Measurements from ENCODE around the gene SRGAP2B. TPM values are rescaled to one million over a fixed set of nuclear protein-coding genes. Genes with fewer than 3 reads are reported as not detected.
"Not testable (repeated sequence)": the region's sequence is repeated elsewhere in the genome, so short reads cannot be mapped to it uniquely, and the experiment has no call there.

SRGAP2B gene
- 28.1 TPM for total RNA-seq

DNA sequence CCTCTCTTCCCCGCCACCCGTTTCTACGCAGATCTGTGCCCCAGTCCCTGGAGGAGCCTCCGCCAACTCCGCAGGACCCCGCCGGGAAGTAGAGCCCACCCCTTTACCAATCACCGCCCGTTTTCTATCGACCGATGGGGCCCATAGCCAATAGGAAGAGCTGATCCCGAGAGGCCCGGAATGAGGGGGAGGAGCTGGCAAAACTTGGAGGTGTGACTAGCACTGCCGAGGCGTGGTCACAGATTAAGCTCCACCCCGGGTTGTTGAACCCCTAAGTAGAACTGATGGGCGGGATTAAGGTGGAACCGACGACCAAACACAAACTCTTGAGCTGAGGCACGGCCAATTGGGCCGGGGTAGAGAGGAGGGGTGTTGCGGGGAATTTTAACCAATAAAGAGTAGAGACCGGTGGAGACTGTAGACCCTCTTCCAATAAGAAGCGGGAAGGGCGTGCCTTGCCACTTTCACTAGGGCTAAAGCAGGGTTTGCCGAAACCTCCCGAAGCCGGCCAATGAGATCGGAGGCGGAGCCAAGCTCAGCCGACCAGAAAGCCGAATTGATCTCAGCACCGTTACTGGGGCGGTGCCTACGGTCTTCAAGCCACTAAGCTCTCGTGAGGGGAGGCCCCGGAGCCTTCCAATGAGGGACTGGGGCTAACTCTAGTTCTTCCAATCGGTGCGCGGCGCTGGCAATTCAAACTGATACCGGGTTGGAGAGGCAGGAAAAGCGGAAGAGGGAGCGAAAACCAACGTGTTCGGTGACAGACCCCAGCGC, at the start of gene SRGAP2B, which contains the start of gene FAM72D:
SRGAP2B (minus strand) TSS at position 45 of the 774 bp plus-strand sequence. CDS start 2,427 bp downstream, outside the sequence.
FAM72D (plus strand) TSS at position 691 of the 774 bp plus-strand sequence. CDS start 874 bp downstream, outside the sequence.
- not testable (repeated sequence) for DNase-seq (ENCODE audit: low spot score)

DNA sequence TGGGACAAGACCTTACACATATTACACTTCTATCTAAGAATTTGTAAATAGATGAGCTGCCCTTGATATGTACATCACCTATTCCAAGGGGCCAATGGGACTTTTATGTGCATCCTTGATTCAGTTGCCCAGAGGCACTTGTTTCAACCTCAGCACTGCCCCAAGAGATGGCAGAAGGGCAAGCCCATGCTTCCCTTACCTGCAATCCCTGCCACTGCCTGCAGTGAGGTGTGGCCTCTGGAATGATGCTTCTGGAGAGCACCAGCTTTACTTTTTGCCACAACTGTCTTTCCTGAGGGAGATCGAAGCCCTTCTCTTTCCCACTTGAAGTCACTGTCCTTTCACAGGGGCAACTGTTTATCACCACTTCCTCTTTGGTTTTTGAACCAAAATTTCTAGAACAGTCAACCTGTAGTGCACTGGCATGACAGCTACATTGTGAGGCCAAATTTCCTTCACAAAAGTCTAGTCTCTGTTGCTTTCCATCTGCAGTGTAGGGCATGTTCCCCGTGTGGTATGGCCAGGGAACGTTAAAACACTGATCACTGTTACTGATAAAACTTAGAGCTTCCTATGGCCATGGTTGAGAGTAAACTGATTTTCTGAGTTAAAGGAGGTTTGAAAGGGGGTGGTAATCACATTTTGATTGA, 49.3 kb upstream of the SRGAP2B start:
- DNase-seq (ENCODE audit: low spot score), result not testable (repeated sequence)

DNA sequence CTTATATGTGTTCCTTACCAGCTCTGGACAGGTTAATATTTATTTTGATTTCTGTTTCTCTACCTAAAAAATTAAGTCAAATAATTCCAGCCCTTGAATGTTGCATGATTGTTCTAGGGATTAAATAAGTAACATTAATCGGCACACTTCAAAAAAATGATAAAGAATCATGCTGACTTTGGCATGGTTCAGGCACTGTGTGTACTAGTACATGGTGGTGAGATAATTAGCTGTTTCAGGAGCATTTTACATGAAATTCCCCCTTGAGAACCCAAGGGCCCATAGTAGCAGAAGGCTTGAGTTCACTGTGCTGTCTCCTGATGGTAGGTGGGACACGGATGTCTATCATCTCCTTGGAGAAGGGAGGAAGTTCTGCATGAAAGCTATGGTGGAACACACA, 45.4 kb upstream of the SRGAP2B start:
- not testable (repeated sequence) for DNase-seq (ENCODE audit: low spot score)

DNA sequence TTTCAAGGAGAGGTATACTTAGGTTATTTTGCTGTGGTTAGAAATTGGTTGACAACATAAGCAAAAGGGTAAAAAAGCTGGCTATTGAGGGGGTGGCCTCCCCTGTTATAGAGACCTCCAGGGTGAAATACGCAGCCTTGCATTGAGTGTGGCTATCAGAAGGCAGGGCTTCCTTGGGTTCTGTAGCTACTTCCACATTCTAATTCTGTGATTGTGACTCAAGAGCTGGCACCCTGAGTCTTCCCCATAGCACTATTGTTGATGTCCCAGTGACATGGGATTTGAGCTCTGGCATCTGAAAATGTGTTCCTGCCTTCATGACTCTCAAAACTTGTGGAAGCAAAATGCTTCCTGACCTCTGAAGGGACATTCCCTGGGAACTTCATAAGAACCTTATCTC, 39.3 kb upstream of the SRGAP2B start:
- not testable (repeated sequence) for DNase-seq (ENCODE audit: low spot score)

DNA sequence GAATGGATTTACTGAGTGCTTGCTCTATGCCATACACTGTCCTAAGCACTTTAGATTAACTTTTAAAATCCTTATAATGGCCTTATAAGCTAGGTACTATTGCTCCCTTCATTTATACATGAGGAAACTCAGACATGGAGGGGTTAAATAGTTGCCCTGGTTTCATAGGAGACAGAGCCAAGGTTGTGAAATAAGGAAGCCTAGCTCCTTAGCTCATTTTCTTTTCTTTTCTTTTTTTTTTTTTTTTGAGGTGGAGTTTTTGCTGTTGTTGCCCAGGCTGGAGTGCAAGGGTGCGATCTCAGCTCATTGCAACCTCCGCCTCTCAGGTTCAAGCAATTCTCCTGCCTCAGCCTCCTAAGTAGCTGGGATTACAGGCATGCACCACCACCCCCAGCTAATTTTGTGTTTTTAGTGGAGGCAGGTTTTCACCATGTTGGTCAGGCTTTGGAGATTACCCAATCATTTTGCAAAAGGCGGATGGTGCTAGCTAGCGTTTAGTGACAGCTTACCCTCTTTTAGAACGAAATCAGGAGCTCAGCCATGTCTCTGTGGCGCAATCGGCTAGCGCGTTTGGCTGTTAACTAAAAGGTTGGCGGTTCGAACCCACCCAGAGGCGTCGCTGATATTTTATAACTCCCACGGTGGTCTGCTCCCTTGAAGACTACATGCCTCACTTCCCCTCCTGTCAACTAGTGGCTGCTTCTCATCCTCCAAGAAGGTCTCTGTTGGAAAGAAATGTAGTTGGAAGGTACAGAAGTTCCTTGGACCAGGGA, 33.8 kb upstream of the SRGAP2B start:
- DNase-seq (ENCODE audit: low spot score), result not testable (repeated sequence)

DNA sequence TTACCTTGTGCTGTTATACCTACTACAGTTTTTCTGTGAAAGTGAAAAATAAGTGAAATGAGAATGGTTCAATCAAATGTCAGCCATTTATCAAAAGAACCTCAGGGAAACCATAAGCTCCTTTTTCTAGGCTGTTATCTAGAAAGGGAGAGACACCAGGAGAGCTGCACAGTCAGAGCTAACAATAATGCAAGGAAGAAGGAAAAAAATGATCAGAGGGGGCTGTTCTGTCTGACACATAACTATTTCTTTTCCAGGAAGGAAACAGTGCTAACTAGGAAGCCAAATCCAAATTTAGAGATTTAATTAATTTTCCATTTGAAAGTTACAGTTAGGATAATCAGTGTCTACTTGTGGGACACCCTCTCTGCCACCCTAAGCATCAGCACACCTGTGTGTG, 32.0 kb upstream of the SRGAP2B start:
- not testable (repeated sequence) for DNase-seq (ENCODE audit: low spot score)

DNA sequence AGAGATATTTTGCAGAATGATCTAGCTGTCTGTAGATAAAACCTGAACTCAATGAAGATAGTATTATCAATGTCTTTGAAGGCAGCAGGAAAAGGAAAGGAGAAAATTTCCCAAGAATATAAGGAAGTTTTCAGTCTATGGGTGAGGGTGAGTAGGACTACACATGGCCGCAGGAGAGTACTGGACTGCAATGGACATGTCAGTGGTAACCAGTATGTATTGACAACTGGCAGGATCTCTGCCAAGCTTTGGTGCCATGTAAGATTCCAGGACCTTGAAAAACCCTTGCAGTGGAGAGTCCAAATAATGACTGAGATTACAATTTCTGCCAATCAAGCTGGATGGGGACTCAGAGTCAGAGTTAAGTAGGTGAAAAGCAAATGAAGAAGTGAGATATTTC, 30.0 kb upstream of the SRGAP2B start:
- DNase-seq (ENCODE audit: low spot score), result not testable (repeated sequence)

DNA sequence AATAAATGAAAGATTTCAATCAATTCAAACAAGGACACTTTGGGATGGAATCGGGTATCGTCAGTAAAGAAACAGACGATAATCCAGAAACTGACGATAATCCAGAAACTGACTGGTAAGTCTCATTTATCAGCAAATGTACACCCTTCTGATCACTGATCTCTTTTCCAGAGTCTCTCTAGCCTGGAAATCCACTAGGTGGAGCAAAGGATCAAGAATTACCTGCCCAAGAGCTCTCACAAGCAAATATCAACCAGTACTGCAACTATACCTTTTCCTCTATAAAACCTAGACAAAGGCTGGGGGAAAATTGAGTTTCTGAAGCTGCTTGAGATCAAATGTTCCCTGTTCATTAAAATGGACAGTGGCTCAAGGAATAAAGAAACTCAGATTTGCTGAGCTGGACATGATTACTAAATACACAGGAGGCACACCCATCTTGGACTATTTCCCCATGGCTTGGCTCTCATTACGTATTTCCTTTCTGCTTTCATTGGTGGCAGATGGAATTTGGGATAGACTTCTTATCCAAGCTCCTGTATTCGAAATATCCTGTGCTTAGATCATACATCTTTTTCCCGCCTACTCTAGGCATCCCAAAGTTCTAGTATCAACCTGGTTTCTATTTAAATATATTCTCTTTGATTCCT, 29.0 kb upstream of the SRGAP2B start:
- DNase-seq (ENCODE audit: low spot score), result not testable (repeated sequence)

DNA sequence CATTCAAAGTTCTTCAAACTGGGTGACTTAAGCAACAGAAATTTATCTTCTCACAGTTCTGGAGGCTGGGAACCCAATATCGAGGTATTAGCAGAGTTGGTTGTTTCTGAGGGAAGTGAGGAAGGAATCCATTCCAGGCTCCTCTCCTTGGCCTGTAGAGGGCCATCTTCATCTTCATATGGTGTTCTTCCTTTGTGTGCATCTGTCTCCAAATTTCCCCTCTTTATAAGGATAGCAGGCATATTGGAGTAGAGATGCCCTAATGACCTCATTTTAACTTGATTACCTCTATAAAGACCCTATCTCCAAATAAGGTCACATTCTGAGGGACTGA, 27.9 kb upstream of the SRGAP2B start:
- not testable (repeated sequence) for DNase-seq (ENCODE audit: low spot score)

DNA sequence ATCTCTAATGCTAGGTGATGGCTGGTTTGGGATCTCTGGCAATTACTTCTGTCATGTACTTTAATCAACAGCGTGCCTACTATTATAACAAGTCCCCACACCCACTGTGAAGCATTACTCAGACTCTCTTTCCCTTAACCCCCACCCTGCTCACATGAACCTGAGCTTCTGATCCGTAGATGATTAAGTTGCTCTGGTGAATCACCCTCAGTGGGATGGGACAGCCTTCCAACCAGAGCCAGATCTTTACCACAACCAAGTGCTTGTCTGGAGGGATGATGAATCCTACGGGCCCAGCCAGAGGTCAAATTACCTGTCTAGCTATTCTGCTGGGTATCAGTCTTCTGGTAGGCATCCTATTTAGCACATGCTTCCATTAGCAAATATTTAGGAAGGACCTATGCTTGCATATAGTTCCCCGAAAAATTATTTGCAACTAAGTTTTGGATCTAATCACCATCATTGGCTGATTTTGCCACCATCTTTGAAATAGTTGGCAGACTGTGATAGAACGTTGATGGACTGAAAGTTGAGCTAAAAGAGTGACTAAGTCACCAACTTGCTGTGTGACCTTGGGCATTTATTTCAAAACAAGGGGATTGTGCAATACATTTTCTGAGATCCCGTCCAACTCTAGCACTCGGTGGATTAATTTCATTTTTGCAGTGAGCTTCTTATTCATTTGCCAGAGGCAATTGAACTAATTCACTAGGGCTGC, 27.4 kb upstream of the SRGAP2B start:
- not testable (repeated sequence) for DNase-seq (ENCODE audit: low spot score)

DNA sequence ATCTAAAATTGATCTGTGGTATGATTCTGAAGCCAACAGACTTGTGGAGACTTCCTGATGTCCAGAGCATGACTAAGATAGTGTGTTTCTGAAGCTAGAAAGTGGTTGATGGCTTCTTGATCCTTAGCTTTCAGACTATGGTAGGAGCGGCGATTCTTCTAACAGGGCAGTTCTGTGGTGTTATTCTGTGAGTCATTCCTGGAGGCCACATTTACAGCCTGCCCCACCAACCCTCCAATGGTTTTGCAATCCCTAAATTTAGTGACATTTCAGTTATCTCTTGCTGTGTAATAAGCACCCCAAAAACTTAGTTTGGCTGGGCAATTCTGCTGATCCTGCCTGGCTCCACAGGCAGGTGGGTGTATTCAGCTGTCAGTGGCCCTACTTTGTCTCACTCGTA, 24.7 kb upstream of the SRGAP2B start:
- DNase-seq (ENCODE audit: low spot score), result not testable (repeated sequence)

DNA sequence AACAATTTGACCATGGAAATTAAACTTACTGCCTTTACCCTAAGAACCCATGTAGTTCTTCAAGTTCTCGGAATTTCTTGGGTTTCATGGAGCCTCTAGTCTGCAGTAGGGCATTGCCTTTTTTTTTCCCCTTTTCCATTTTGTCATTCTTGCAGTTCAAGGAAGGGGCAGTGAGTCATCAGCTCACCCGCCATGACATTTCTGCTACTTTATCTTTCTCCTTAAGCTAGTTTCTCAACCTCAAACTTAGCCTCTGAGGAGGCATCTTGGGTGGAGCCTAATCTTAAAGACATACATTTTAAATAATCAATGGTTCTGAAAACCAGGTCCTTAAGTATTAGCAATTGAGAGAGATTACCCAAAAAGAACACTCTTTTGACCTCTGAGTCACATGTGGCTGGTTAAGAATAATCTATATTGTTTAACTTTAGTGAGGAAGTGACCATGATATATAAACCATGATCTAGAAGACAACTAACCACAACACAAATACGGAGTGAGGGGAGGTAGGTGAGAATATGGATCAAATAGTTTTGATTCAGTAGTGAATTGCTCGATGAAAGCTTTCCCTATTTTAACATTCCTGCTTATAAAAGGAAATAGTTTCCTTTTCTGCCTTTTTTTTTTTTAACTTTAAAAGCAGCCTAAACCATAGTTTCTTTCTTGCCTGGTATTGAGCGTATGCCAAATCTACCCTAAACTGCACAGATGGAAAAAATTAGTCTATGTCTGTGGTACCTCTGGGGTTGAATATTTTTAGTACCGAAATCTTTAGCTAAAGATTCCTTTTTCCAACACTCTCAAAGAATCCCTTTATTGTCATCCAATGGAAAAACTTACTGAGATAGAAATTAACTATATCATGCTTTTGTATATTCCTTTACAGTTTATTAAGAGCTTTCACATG, 20.7 kb upstream of the SRGAP2B start:
- not testable (repeated sequence) for DNase-seq (ENCODE audit: low spot score)

DNA sequence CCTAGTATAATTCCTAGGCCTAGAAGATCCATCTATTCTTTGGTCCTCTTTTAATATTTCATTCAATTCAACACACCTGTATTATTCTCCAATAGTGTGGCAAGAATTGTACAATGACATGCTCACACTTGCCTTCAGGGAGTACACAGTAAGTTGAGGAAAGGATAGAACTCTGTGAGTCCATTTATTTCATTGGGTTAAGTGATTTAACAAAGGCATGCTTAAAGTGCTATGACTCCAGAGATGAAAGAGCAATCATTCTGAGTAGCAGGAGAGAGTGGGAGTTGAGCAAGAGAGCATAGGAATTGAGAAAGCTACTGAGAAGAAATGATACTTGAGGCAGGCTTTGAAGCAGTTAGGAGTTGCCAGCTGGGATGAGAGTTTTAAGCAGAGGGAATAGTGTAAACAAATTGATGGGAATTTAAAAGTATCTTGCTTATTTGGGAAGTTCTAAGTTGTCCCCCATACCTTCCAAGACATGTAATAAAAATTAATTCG, 19.5 kb upstream of the SRGAP2B start:
- not testable (repeated sequence) for DNase-seq (ENCODE audit: low spot score)

DNA sequence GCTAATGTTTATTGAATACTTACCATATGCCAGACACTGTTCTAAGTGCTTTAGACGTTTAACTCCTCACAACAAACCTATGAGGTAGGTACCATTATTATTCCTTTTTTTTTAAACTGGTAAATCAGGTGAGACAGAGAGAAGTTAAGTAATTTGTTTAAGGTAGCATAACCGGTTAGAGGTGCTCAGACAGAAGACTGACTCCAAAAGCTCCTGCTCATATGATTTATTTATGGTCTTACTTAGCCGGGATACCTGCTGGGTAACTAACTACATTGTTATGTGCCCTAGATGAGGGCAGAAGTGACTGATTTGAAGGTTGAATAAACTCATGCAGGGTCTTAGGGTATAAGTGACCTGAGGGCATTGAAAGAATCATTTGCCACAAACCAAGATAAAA, 17.6 kb upstream of the SRGAP2B start:
- DNase-seq (ENCODE audit: low spot score), result not testable (repeated sequence)

DNA sequence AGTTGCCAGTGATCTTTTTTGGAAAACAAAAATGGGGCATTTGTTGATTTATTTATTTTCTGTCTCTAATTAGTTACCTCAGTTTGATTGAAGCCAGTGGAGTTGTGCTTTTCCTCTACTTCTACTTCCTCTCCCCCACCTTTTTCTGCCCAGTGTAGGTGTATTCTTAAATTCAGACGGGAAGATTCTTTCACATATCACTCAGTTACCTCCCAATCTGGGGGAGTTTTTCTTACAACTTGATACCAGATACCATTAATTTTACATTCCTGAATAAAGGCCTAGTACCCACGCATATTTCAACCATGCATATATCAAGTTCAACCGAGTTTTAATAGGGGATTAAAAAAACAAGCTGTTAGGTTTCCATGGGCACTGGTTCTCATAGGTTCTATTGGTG, 16.5 kb upstream of the SRGAP2B start:
- not testable (repeated sequence) for DNase-seq (ENCODE audit: low spot score)

DNA sequence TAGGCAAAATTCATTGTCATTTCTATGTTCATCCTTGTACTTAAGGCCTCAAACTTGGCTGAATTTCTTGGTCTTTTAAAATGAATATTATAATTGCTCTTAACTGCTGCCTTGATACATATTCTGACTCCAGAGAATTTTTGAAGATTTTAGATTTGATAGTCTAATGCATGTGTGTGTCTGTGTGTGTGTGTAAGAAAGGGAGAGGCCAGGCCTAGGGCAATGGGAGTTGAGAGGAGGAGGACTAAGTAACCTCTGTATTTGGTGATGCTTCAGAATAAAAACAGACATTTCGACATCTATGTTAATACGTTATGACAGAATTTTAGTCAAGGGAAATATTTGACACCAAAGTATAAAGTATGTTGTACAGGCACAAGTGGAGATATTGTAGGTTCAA, 8.2 kb upstream of the SRGAP2B start:
- not testable (repeated sequence) for DNase-seq (ENCODE audit: low spot score)

DNA sequence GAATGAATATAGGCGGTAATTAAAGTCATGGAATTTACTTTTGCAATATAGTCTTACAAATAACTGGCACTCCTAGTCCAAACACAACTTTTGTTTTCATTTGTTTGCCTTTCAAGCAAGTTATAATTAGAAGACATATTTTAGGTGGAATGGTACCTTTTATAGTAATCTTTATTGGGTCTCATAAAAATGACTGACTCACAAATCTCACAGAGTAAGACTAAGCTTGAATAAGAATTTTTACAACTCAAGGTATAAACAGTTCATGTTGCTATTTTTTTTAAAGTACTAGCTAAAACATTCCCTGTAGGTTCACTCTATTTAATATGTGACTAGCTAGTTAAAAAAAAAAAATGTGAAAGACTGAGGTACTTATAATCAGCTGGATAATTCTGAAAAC, 6.6 kb upstream of the SRGAP2B start:
- not testable (repeated sequence) for DNase-seq (ENCODE audit: low spot score)

DNA sequence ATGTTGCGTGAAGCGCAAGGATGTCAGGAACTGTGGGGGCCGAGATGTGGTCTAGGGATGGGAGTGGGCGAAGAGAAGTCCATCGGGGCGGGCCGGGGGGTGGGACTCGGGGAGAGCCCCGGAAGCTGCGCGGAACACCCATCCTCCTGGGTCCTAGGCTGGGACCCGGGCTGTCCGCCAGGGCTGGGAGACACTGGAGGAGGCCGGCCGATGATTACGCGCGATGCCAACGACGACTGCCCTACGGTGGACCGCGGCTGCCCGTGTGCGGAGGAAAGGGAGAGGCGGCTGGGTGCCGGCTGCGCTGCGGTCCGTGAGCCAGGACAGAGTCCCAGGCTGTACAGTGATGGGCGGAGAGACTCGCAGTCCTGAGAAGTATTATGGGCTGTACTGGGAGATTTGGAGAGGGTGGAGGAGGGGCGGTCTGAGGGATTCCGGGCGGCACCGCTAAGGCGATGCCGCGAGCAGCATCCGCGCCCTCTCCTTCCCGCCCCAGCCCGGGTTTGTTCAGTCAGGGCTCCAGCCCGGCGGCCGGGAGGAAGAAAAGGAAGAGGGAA, 395 bp downstream of the SRGAP2B start:
- peak; percentile 10 for DNase-seq (ENCODE audit: low spot score)

DNA sequence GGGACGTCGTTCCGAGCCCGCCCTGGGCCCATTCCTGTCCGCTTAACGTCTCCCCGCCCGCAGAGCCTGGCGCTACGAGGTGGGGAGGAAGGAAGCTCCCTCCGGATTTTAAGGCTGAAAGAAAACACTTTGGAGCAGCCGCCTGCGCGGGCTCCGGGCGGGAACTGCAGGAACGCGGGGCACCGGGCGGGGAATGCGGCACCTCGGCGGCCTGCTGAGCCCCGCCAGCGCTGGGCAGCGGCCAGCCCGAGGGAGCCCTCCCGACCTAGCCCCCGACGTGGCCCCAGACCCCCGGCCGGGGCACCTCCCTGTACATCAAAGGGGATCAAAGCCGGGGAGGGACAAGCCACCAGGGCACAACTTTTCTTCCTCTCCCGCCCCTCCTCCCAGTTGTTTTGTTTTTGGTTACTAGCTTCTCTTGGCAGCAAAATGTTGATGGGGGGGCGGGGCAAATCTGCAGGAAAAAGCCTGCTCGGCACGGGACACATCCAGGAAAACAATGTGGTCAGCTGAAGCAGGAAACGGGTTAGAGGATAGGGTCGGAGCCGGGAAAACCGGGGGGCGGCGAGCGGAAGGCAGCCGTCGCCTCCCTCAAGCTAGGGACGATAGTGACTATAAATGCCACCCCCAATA, 1.5 kb downstream of the SRGAP2B start:
- DNase-seq (ENCODE audit: low spot score), result peak; percentile 56
